ENCODE data around the gene EXOC3L4. TPM values are rescaled to one million over a fixed set of nuclear protein-coding genes. Genes with fewer than 3 reads are reported as not detected.
A peak's percentile ranks its signal among the peaks of the same experiment; 100 is the strongest.

Gene EXOC3L4
- total and polyA plus RNA-seq, 2 of the 8 experiments (the other 6 are each of a cell fraction or from before 2014, with no cell fraction given), result 0.45 to 0.57 TPM

- H3K27me3 ChIP-seq (replicated peaks in 1 of 4; ENCODE audit: control insufficient read depth in 3 of 4, extremely low read depth in 1 of 4, insufficient read depth in 3 of 4, low read length in 3 of 4), result peaks cover 0 to 45% (median 36%) of the 10 kb centered on the region in 4 experiments; a peak in 6 of 7 replicates
- no peak overlapping the region for H3K4ac ChIP-seq (replicated peaks; ENCODE audit: insufficient read length, low read depth, low read length)
- H3K9me3 ChIP-seq (ENCODE audit: insufficient read depth in 2 of 2, low read depth in 1 of 2, low read length in 1 of 2), result no peaks in the 10 kb centered on the region
- H3K56ac ChIP-seq (replicated peaks; ENCODE audit: insufficient read length, low read depth, low read length), result no peak overlapping the region
- no peak overlapping the region for H2BK20ac ChIP-seq (ENCODE audit: low read length)
- no peaks in the 10 kb centered on the region; a peak in 2 of 8 replicates for H3K36me3 ChIP-seq (ENCODE audit: control insufficient read depth in 2 of 4, insufficient read depth in 4 of 4, low read length in 3 of 4)
- H4K20me1 ChIP-seq (replicated peaks in 1 of 2; ENCODE audit: control insufficient read depth in 1 of 2, insufficient read depth in 2 of 2, low read length in 2 of 2), result peaks cover 6 to 12% of the 10 kb centered on the region in 2 experiments
- DNase-seq (ENCODE audit: low read depth in 1 of 2, low spot score in 2 of 2), result peak in 1 of 2 experiments; percentile 70
- TF ChIP-seq RNF2 (IDR thresholded peaks at IDR 0.05; ENCODE audit: borderline replicate concordance, low read depth, low read length, missing control alignments, poor library complexity, severe bottlenecking) (peak; percentile 42), JUND (IDR thresholded peaks at IDR 0.05; ENCODE audit: low read length) (no peak), EZH2 (IDR thresholded peaks at IDR 0.05; ENCODE audit: low read depth, low read length, severe bottlenecking) (peak; percentile 47)
- H4K8ac ChIP-seq (ENCODE audit: extremely low read depth, insufficient read depth, low read length), result peak overlapping the region; percentile 85
- H2BK15ac ChIP-seq (ENCODE audit: low read length), result no peak overlapping the region
- no peak overlapping the region for H2AFZ ChIP-seq (ENCODE audit: low read length)
- ChIA-PET CTCF (ENCODE audit: partially characterized antibody) (interaction anchor here (0.6 to 18.4 kb wide), 20 partner anchors 9 to 532 kb away, joined by 3 to 276 read pairs (median 5); no protein-coding TSS in a partner anchor), POLR2A (ENCODE audit: partially characterized antibody) (interaction anchor here (0.9 to 4.6 kb wide), 9 partner anchors 10 to 395 kb away, joined by 3 to 26 read pairs (median 4); partner anchors contain the start of genes CKB and EIF5)
- 62% methylated on average over 19 of the region's 39 CpGs; no CpG with 5 or more reads in 1 of the 2 experiments for WGBS, 2 experiments (ENCODE audit: extremely low coverage in 1 of 2, insufficient coverage in 1 of 2, insufficient read length in 1 of 2, insufficient replicate concordance in 2 of 2, low coverage in 1 of 2, low lambda C conversion rate in 2 of 2, missing lambda C conversion rate in 1 of 2)
- peaks cover 0 to 26% (median 17%) of the 10 kb centered on the region in 4 experiments; a peak in 6 of 7 replicates for H3K4me1 ChIP-seq (replicated peaks in 1 of 4; ENCODE audit: control insufficient read depth in 3 of 4, insufficient read depth in 4 of 4, low read length in 3 of 4)
- no peak overlapping the region for H2AK5ac ChIP-seq (ENCODE audit: low read depth, low read length)
- FAIRE-seq, result no peak
- H3K27ac ChIP-seq (ENCODE audit: low read depth, low read length), result no peak overlapping the region
- H2BK5ac ChIP-seq (ENCODE audit: low read depth, low read length), result no peak overlapping the region
- H2BK12ac ChIP-seq (ENCODE audit: low read depth, low read length), result peak overlapping the region; percentile 60; the same call in 1 of the 2 replicates
- no peaks in the 10 kb centered on the region for H3K79me1 ChIP-seq (ENCODE audit: low read depth, low read length)
- H3K23ac ChIP-seq (ENCODE audit: insufficient read length), result no peak overlapping the region
- peak overlapping the region; percentile 32; the same call in 1 of the 2 replicates for H3K18ac ChIP-seq (ENCODE audit: extremely low read depth, low read length)
- no peak overlapping the region for H4K5ac ChIP-seq (ENCODE audit: insufficient read length, low read depth, low read length)
- H3K79me2 ChIP-seq (ENCODE audit: control insufficient read depth in 1 of 2, insufficient read depth in 2 of 2, low read length in 2 of 2), result no peaks in the 10 kb centered on the region
- H3K4me3 ChIP-seq (ENCODE audit: extremely low read depth in 1 of 4, insufficient read depth in 2 of 4, low read depth in 3 of 4, low read length in 4 of 4), result peak overlapping the region in 1 of 4 experiments; percentile 38; a peak in 1 of 8 replicates
- no peak overlapping the region for H3K9ac ChIP-seq (replicated peaks in 1 of 4; ENCODE audit: extremely low read depth in 1 of 4, low read depth in 3 of 4, low read length in 3 of 4)
- peaks cover 5% of the 10 kb centered on the region; the same call in 1 of the 2 replicates for H3K23me2 ChIP-seq (ENCODE audit: low read depth, low read length)
- no peak overlapping the region for H3K14ac ChIP-seq (ENCODE audit: insufficient read length)
- H4K91ac ChIP-seq (replicated peaks; ENCODE audit: insufficient read length, low read length), result peak overlapping the region; percentile 55
- H3K4me2 ChIP-seq (ENCODE audit: insufficient read depth in 1 of 2, low read depth in 2 of 2, low read length in 2 of 2), result peak overlapping the region; percentile 30 to 56; a peak in 3 of 4 replicates
- H2BK120ac ChIP-seq (replicated peaks; ENCODE audit: low read depth, low read length), result no peak overlapping the region
These were observed 32.8 kb downstream of the EXOC3L4 start for GRCh38 chr14:103127356-103127755.

All from H1 (cell line).